Muscle layer of duodenum (tissue), 2 donors: ENCODE data around the gene PTPRA.

Experiments
- H3K27ac ChIP-seq: one replicate; pipeline ENCODE4 v1.7.0; 2013; ENCODE audit warnings: mild to moderate bottlenecking, low read length
- H3K27me3 ChIP-seq: one replicate; pipeline ENCODE4 v1.7.0; 2013; ENCODE audit warnings: low read depth, mild to moderate bottlenecking, control low read depth, low read length
- H3K36me3 ChIP-seq, 2 donors: one replicate each; pipeline ENCODE4 v1.7.0; 2013; ENCODE audit warnings: low read length in 2 of 2, control low read depth in 1 of 2, mild to moderate bottlenecking in 1 of 2; ENCODE audit not compliant: insufficient read depth in 2 of 2, control insufficient read depth in 1 of 2
- H3K4me1 ChIP-seq, 2 donors: one replicate each; pipeline ENCODE4 v1.7.0; 2013; ENCODE audit warnings: low read length in 2 of 2, mild to moderate bottlenecking in 2 of 2, control low read depth in 1 of 2, moderate library complexity in 1 of 2; ENCODE audit not compliant: insufficient read depth in 2 of 2, control insufficient read depth in 1 of 2
- H3K4me3 ChIP-seq, 2 donors: one replicate each; pipeline ENCODE4 v1.7.0; 2013; ENCODE audit warnings: low read length in 2 of 2, low read depth in 1 of 2, mild to moderate bottlenecking in 1 of 2
- H3K9me3 ChIP-seq, 2 donors: one replicate each; pipeline ENCODE4 v1.7.0; 2013; ENCODE audit warnings: low read length in 2 of 2, control low read depth in 1 of 2, mild to moderate bottlenecking in 1 of 2; ENCODE audit not compliant: control insufficient read depth in 1 of 2
- donor health status: healthy.

Gene PTPRA

GRCh38 chr20:2914160-2914559 is 40.9 kb downstream of the PTPRA start:
- Histone ChIP-seq H3K4me3 (no peak overlapping the region), H3K36me3 (no peaks in the 10 kb centered on the region), H3K27ac (no peak overlapping the region), H3K9me3 (no peaks in the 10 kb centered on the region), H3K4me1 (no peaks in the 10 kb centered on the region), H3K27me3 (no peaks in the 10 kb centered on the region)

DNA sequence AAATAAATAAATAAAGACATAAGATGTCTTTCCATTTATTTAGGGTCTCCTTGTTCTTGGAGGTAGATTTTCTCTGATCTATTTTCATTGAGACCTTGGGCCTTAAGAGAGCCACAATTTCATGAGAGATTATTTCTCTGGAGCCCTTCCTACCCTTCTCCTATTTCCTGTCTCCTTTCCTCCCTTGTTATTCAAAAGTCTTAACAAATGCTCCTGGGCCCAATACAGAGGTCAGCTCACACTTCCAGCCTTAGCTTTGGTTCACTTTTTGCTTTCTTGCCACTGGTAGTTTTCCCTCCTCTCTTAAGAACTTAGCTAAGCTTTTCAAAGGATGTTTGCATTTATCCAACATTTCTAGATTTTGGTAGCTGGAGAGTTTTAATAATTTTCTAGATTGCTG is 44.0 kb downstream of the PTPRA start:
- Histone ChIP-seq H3K9me3 (no peaks in the 10 kb centered on the region), H3K4me3 (no peak overlapping the region), H3K36me3 (no peaks in the 10 kb centered on the region), H3K4me1 (no peaks in the 10 kb centered on the region), H3K27me3 (no peaks in the 10 kb centered on the region), H3K27ac (no peak overlapping the region)

- no peaks in the 10 kb centered on the region for H3K9me3 ChIP-seq
- H3K36me3 ChIP-seq = no peaks in the 10 kb centered on the region
- H3K27ac ChIP-seq = no peak overlapping the region
- no peak overlapping the region for H3K4me3 ChIP-seq
- H3K27me3 ChIP-seq = no peaks in the 10 kb centered on the region
- H3K4me1 ChIP-seq = no peaks in the 10 kb centered on the region
These were observed 45.1 kb downstream of the PTPRA start for GRCh38 chr20:2918096-2919049.

DNA sequence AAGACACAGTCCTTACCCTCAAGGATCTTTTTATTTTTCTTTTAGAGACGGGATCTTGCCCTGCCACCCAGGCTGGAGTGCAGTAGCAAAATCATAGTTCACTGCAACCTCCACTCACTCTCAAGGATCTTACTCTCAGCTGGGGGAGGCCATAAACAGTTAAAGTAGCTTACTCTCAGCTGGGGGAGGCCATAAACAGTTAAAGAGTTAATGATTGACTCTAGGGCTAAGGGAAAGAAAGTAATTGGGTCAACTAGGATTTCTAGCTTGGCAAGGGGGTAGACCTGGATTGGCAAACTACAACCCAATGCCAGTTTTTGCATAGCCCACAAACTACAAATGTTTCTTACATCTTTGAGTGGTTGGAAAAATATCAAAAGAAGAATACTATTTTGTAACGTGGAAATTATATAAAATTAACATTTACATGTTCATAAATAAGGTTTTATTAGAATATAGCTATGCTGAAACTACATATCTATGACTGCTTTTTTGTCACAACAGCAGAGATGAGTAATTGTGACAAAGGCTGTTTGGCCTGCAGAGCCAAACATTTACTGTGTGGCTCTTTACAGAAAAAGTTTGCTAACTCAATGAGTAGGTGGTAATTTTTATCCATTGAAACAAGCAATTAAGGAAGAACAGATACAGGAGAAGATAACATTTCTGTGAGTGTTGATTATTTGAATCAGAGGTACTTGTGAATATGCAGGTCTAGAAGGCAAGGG is 46.4 kb downstream of the PTPRA start:
- Histone ChIP-seq H3K27ac (no peak overlapping the region), H3K4me1 (no peaks in the 10 kb centered on the region), H3K27me3 (no peaks in the 10 kb centered on the region), H3K9me3 (no peaks in the 10 kb centered on the region), H3K4me3 (no peak overlapping the region), H3K36me3 (peaks cover 0 to 8% of the 10 kb centered on the region in 2 donors)

DNA sequence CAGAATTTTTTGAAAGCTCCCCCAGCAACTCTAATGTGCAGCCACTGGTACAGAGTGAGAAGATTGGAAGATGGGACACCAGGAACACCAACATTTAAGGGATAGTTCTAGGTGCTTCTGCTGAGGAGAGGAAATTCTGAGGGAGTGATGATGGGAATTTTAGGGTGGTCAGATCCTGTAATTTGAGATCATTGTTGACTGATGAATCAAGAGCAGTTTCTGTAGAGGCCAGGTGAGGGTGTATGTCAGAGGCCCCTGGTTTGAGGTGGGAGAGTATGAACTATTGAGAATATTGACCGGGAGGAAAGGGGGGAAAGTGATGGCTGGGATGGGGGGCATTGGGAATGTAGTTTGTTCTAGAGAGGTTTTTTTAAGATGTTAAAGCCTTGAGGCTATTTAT is 47.2 kb downstream of the PTPRA start:
- Histone ChIP-seq H3K27me3 (no peaks in the 10 kb centered on the region), H3K4me3 (no peak overlapping the region), H3K9me3 (no peaks in the 10 kb centered on the region), H3K27ac (no peak overlapping the region), H3K4me1 (no peaks in the 10 kb centered on the region), H3K36me3 (peaks cover 0 to 10% of the 10 kb centered on the region in 2 donors)

- Histone ChIP-seq H3K4me1 (no peaks in the 10 kb centered on the region), H3K27ac (no peak overlapping the region), H3K27me3 (no peaks in the 10 kb centered on the region), H3K36me3 (peaks cover 0 to 14% of the 10 kb centered on the region in 2 donors), H3K4me3 (no peak overlapping the region), H3K9me3 (no peaks in the 10 kb centered on the region)
These were observed 48.2 kb downstream of the PTPRA start for GRCh38 chr20:2921506-2921905.

- no peak overlapping the region for H3K4me3 ChIP-seq
- H3K9me3 ChIP-seq = no peaks in the 10 kb centered on the region
- no peak overlapping the region for H3K27ac ChIP-seq
- no peaks in the 10 kb centered on the region for H3K27me3 ChIP-seq
- peaks cover 0 to 14% of the 10 kb centered on the region in 2 donors for H3K36me3 ChIP-seq
- no peaks in the 10 kb centered on the region for H3K4me1 ChIP-seq
These were observed 49.7 kb downstream of the PTPRA start for GRCh38 chr20:2922957-2923356.

DNA sequence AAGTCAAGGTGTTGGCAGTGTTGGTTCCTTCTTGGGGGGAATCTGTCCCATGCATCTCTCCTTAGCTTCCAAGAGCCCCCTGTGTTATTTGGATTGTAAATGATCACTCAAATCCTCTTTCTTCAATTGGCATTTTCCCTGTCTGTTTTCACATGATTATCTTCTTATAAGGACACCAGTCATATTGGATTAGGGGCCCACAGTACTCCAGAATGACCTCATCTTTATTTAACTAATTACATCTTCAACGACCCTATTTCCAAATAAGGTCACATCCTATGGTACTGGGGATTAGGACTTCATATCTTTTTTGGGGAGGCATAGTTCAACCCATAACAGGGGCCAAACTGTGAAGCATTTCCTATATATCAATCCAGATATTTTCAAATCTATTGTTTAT is 57.3 kb downstream of the PTPRA start:
- Histone ChIP-seq H3K36me3 (peaks cover 0 to 3% of the 10 kb centered on the region in 2 donors), H3K27me3 (no peaks in the 10 kb centered on the region), H3K4me1 (no peaks in the 10 kb centered on the region), H3K4me3 (no peak overlapping the region), H3K9me3 (no peaks in the 10 kb centered on the region), H3K27ac (no peak overlapping the region)

- Histone ChIP-seq H3K4me1 (no peaks in the 10 kb centered on the region), H3K9me3 (no peaks in the 10 kb centered on the region), H3K27ac (no peak overlapping the region), H3K36me3 (no peaks in the 10 kb centered on the region), H3K27me3 (no peaks in the 10 kb centered on the region), H3K4me3 (no peak overlapping the region)
These were observed 59.2 kb downstream of the PTPRA start for GRCh38 chr20:2932498-2932897.

DNA sequence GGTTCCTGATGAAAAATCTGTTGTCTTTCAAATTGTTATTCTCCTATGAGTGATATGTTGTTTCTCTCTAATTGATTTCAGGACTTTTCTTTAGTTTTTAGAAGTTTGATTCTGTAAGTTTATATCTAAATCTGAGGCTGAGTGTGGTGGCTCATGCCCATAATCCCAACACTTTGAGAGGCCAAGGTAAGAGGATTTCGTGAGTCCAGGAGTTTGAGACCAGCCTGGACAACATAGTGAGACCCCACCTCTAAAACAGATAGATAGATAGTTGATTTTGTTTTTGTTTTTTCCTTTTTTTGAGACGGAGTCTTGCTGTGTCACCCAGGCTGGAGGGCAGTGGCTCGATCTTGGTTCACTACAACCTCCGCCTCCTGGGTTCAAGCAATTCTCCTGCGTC is 64.6 kb downstream of the PTPRA start:
- Histone ChIP-seq H3K36me3 (no peaks in the 10 kb centered on the region), H3K27me3 (no peaks in the 10 kb centered on the region), H3K9me3 (no peaks in the 10 kb centered on the region), H3K27ac (no peak overlapping the region), H3K4me1 (no peaks in the 10 kb centered on the region), H3K4me3 (no peak overlapping the region)

DNA sequence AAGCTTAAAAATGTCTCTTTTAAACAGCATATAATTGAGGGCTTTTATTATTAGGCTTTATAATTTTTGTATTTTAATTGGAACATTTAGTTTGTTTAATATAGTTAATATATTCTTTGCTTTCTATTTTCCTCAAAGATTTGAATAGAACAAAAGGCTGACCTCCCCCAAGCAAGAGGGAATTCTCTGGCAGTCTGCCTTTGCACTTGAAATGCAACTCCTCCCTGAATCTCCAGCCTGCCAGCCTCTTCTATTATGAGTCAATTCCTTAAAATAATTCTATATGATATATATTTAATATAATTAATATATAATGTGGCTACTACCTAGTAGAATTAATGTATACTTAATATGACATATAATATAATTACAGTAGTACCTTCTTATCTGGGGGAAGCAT is 69.2 kb downstream of the PTPRA start:
- Histone ChIP-seq H3K36me3 (no peaks in the 10 kb centered on the region), H3K4me3 (no peak overlapping the region), H3K4me1 (peaks cover 0 to under 1% of the 10 kb centered on the region in 2 donors), H3K27ac (no peak overlapping the region), H3K9me3 (no peaks in the 10 kb centered on the region), H3K27me3 (no peaks in the 10 kb centered on the region)
